Mucosa of descending colon (tissue), 3 donors: Measurements from ENCODE around the gene LRRC51. TPM values are rescaled to one million over a fixed set of nuclear protein-coding genes. Genes with fewer than 3 reads are reported as not detected.

Experiments used
- ATAC-seq: fragments of 200-7000 bp; cut with Tn5 transposase; one replicate; pipeline ENCODE4 v1.9.1; 2020; ENCODE audit warnings: mild to moderate bottlenecking, moderate library complexity
- DNase-seq, 3 donors: peaks; one replicate each; pipeline ENCODE4 v3.0.0-alpha.2; 2020
- H3K36me3 ChIP-seq: fragments of 200-600 bp; one replicate; pipeline ENCODE4 v1.8.0; 2021; ENCODE audit warnings: low read depth, mild to moderate bottlenecking
- H3K4me1 ChIP-seq: fragments of 200-600 bp; one replicate; pipeline ENCODE4 v1.8.0; 2021; ENCODE audit warnings: low read depth, mild to moderate bottlenecking
- H3K4me3 ChIP-seq: fragments of 200-600 bp; one replicate; pipeline ENCODE4 v1.8.0; 2021; ENCODE audit warnings: mild to moderate bottlenecking
- H3K9me3 ChIP-seq: fragments of 200-600 bp; one replicate; pipeline ENCODE4 v1.8.0; 2021; ENCODE audit warnings: mild to moderate bottlenecking
- intact Hi-C, 2 donors: fragments of 100-400 bp; cut with DNase I in 1 of 2; cut with micrococcal nuclease in 1 of 2; formaldehyde crosslinking; loops; one replicate each; pipeline versions ENCODE4 v1.11.0 to v1.11.1; 2022; cut with DNase I, micrococcal nuclease
- long read RNA-seq, 2 donors: library from polyadenylated mRNA; unstranded; transcript quantifications; one replicate each; pipeline ENCODE4 v2.0.0, GENCODE V29; 2019 to 2021
- total RNA-seq, 3 donors: library from RNA; stranded (reverse); fragmentation: NEBNext Ultra II Directional in 2 of 3; extraction: Animal tissue kit (Norgen Biotek cat#: 25700) in 2 of 3; gene quantifications; one replicate each; pipeline versions ENCODE4 v1.2.1 to v1.2.4, GENCODE V29; 2021 to 2023
- TF ChIP-seq, protein P1 (sequence below): fragments of 200-600 bp; IDR thresholded peaks from one replicate; pipeline ENCODE4 v1.8.0; 2022; ENCODE audit warnings: antibody characterized with exemption, mild to moderate bottlenecking
- donor health status: DM: no; HTN: no; CAD: no; lungs with moderate emphysema.
- donor health status: DM: no; HTN: no; CAD: no.
- donor health status: DM: no; HTN: yes; CAD: no.

LRRC51 gene
- 1 to 10 TPM; 7.5 to 9.4 (median 9.4) TPM for total RNA-seq
- long read RNA-seq, donor 1, partial matches to known transcripts, result 0 of 8 reads
- long read RNA-seq, donor 1, other reads (novel, unspliced or antisense), result 0 of 8 reads
- long read RNA-seq, donor 2, partial matches to known transcripts, result 0 of 3 reads
- long read RNA-seq, donor 2, other reads (novel, unspliced or antisense), result 0 of 3 reads

DNA sequence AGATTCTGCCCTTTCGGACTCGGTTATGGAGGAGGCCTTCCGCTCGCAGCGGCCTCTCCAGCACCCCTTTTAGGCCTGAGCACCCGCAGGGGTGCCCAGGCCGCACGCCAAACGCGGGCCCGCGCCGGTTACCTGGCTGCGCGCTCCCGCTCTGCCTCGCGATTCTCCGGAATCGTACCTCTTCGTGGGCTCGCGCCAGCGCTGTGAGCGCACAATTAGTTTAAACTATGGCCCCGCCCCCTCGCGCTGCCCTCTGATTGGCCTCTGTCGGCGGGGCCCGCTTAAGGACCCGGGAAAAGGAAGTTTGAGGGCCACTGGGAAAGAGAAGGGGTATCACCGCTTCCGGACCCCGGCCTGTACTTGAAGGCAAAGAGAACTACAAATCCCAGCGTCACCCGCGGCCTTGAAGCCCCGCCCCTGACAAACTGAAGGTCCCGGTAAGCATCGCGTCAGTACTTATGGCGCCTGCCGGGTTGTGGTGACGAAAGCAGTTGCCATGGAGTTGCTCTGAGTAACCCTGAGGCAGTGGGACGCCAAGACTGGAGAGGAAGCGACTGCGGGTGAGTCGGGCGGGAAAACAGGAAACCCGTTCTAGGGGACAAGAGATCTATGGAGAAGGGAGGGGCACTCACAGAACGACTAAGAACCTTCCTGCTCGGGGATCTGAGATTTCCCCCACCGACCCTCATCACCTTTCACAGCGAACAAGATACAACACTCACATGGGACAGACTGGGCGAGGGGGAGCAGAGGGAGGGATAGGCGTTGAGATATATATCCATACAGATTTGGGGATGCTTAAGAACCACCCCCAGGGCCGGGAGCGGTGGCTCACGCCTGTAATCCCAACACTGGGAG, at the start of gene LRRC51, which contains the start of gene NUMA1:
TSS of gene LRRC51 (plus strand) at position 525 of the 858 bp plus-strand sequence. CDS start 8,234 bp downstream, outside the sequence.
TSS of gene NUMA1 (minus strand) at position 217 of the 858 bp plus-strand sequence. CDS start 44,599 bp downstream, outside the sequence.
- peaks cover 9% of the 10 kb centered on the region for H3K4me1 ChIP-seq
- intact Hi-C loops, result no loop called here
- ATAC-seq (peak; percentile 92), DNase-seq (peak; percentile 99 to 100 (median 100))
- peaks cover 5% of the 10 kb centered on the region for H3K36me3 ChIP-seq
- H3K9me3 ChIP-seq, result no peaks in the 10 kb centered on the region
- TF ChIP-seq, protein P1, sequence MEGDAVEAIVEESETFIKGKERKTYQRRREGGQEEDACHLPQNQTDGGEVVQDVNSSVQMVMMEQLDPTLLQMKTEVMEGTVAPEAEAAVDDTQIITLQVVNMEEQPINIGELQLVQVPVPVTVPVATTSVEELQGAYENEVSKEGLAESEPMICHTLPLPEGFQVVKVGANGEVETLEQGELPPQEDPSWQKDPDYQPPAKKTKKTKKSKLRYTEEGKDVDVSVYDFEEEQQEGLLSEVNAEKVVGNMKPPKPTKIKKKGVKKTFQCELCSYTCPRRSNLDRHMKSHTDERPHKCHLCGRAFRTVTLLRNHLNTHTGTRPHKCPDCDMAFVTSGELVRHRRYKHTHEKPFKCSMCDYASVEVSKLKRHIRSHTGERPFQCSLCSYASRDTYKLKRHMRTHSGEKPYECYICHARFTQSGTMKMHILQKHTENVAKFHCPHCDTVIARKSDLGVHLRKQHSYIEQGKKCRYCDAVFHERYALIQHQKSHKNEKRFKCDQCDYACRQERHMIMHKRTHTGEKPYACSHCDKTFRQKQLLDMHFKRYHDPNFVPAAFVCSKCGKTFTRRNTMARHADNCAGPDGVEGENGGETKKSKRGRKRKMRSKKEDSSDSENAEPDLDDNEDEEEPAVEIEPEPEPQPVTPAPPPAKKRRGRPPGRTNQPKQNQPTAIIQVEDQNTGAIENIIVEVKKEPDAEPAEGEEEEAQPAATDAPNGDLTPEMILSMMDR, result no peak
- peak within 1 kb of the TSS; percentile 55 for H3K4me3 ChIP-seq

- no peaks in the 10 kb centered on the region for H3K36me3 ChIP-seq
- no peak overlapping the region for H3K4me3 ChIP-seq
- H3K4me1 ChIP-seq, result peaks cover 35% of the 10 kb centered on the region
- no peaks in the 10 kb centered on the region for H3K9me3 ChIP-seq
- no peak for DNase-seq
- no peak for ATAC-seq
- intact Hi-C loops, result no loop called here
- TF ChIP-seq, protein P1, result no peak
These were observed 44.0 kb upstream of the LRRC51 start for GRCh38 chr11:72036687-72037086.

DNA sequence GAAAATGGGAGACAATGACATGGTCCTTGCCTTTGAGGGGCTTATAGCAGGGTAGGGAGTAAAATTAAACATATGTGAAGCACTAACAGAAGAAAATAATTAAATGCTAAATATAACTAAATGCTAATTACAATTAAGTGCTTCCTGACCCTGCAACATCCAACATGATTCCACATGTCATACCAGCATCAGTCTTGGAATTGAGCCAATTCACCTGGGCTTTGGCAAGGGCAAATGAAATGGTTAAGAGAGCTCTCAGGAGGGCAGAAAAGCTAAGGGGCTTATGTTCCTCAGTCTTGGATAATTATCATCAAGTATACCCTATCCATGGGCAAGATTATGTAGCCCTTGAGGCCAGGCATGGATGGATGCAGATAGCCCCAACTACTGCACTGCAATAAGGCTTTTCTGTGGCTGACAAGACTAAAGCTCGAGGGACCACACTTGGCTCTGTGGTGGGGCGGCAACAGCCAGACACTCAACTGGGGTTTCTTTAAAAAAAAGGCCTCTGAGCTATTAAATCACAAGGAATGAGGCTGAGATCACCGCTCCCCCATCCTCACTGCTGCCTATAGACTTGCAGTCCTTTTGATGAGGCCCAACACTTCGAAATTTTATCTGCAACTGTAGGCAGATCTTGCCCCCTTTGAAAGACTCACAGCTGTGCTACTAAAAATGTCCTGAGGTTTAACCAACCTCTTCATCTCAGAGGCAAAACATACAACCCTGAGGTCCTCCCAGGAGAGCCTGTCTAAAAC, 42.9 kb upstream of the LRRC51 start:
- no peak for ATAC-seq
- peaks cover 44% of the 10 kb centered on the region for H3K4me1 ChIP-seq
- intact Hi-C loops, result no loop called here

GRCh38 chr11:72038491-72038890, 42.2 kb upstream of the LRRC51 start:
- peak; percentile 13 for ATAC-seq
- H3K4me1 ChIP-seq, result peaks cover 52% of the 10 kb centered on the region
- no peaks in the 10 kb centered on the region for H3K36me3 ChIP-seq
- DNase-seq, result peak in 2 of 3 donors; percentile 57 to 64
- H3K4me3 ChIP-seq, result no peak overlapping the region
- H3K9me3 ChIP-seq, result no peaks in the 10 kb centered on the region
- intact Hi-C loops, result no loop called here
- TF ChIP-seq, protein P1, result no peak

More for the DNA sequence above, 42.9 kb upstream of the LRRC51 start:
- no peak for DNase-seq
- H3K36me3 ChIP-seq, result no peaks in the 10 kb centered on the region
- H3K9me3 ChIP-seq, result no peaks in the 10 kb centered on the region
- no peak overlapping the region for H3K4me3 ChIP-seq
- TF ChIP-seq, protein P1, result no peak

DNA sequence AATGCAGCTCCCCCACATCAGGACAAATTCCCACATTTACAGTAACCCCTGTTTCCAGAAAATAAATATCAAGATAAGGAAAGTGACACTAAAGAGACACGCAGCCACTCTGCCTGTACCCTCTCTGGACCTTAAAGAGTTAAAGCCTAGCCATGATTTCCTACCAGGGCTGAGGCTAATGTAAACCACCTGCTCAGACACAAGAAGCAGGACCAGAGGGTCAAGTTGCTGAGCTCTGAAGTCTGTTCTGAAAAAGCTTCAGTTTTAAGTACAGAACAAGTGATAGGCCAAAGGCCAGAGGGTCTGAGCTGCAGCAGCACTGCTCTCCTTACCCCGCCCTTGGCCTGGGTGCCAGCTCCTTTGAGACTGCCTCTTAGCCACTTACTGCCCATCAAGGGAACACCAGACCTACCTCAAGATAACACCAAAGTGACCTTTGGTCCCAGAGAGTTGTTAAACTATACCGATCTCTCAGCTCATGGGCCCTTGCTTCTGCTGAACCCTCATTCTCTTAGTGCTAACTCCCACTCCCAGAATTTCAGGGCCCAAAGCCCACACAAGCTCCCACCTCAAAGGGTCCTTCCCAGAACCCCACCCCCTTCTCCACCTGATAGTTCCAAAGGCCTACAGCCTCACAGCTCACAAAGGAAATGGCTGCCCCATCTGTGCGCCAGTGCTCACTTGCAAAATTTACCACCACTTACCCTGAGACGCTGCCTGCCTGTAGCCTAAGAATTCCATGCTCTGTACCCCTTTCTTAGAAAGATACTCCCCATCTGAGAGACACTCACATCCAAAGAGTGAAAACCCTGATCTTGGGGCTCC, 41.4 kb upstream of the LRRC51 start:
- Histone ChIP-seq H3K9me3 (no peaks in the 10 kb centered on the region), H3K4me1 (peaks cover 54% of the 10 kb centered on the region), H3K36me3 (no peaks in the 10 kb centered on the region), H3K4me3 (peak overlapping the region; percentile 11)
- ATAC-seq, result peak; percentile 72
- intact Hi-C loops, result no loop called here
- TF ChIP-seq, protein P1, result no peak
- DNase-seq, result peak; percentile 83 to 87 (median 85)
